DOHH2 (cell line): Measurements from ENCODE around the gene ADAM19.

ENCODE experiments used
- H3F3A ChIP-seq: fragments of 200-600 bp; sonication (generic), shearing (Covaris generic); 2 replicates; pipeline ENCODE4 v1.6.0; 2016; ENCODE audit warnings: antibody characterized with exemption, mild to moderate bottlenecking; ENCODE audit not compliant: control insufficient read depth, insufficient read depth
- H3K27ac ChIP-seq: fragments of 200-600 bp; sonication (generic); 2 replicates; pipeline ENCODE4 v1.5.1; 2014; ENCODE audit warnings: low read depth, mild to moderate bottlenecking, low read length, moderate library complexity
- H3K27me3 ChIP-seq: fragments of 200-600 bp; sonication (generic); 2 replicates; pipeline ENCODE4 v1.6.1; 2014; ENCODE audit warnings: mild to moderate bottlenecking, low read length, mixed read lengths; ENCODE audit not compliant: control insufficient read depth
- H3K36me3 ChIP-seq: fragments of 200-600 bp; sonication (generic); 2 replicates; pipeline ENCODE4 v1.6.1; 2014; ENCODE audit warnings: mild to moderate bottlenecking, low read length, moderate library complexity, mixed read lengths; ENCODE audit not compliant: control insufficient read depth
- H3K4me1 ChIP-seq: fragments of 200-600 bp; sonication (generic); 2 replicates; pipeline ENCODE4 v1.6.1; 2014; ENCODE audit warnings: mild to moderate bottlenecking, low read length, mixed read lengths; ENCODE audit not compliant: control insufficient read depth
- H3K4me2 ChIP-seq: fragments of 200-600 bp; sonication (generic); 2 replicates; pipeline ENCODE4 v1.6.0; 2014; ENCODE audit warnings: mild to moderate bottlenecking, low read length, moderate library complexity
- H3K4me3 ChIP-seq: fragments of 200-600 bp; sonication (generic); 2 replicates; pipeline ENCODE4 v1.5.1; 2014; ENCODE audit warnings: mild to moderate bottlenecking, low read length, mixed read lengths
- H3K79me2 ChIP-seq: fragments of 200-600 bp; sonication (generic); 2 replicates; pipeline ENCODE4 v1.6.1; 2014; ENCODE audit warnings: mild to moderate bottlenecking, low read length, mixed read lengths; ENCODE audit not compliant: control insufficient read depth
- H3K9me2 ChIP-seq: fragments of 200-600 bp; sonication (generic); replicated peaks from 2 replicates; pipeline ENCODE4 v1.6.1; 2014; ENCODE audit warnings: mild to moderate bottlenecking, low read length, mixed read lengths; ENCODE audit not compliant: control insufficient read depth
- H3K9me3 ChIP-seq: fragments of 200-600 bp; sonication (generic); 2 replicates; pipeline ENCODE4 v1.6.1; 2014; ENCODE audit warnings: antibody characterized with exemption, low read length, mixed read lengths; ENCODE audit not compliant: control insufficient read depth, insufficient read depth
- H4K20me1 ChIP-seq: fragments of 200-600 bp; sonication (generic); 2 replicates; pipeline ENCODE4 v1.6.0; 2014; ENCODE audit warnings: low read depth, mild to moderate bottlenecking, antibody characterized with exemption, low read length, moderate library complexity; ENCODE audit not compliant: control insufficient read depth, insufficient read depth
- EZH2phosphoT487 ChIP-seq: fragments of 200-600 bp; sonication (generic); IDR thresholded peaks from 2 replicates; pipeline ENCODE4 v1.6.1; 2017; ENCODE audit warnings: borderline replicate concordance, mild to moderate bottlenecking, antibody characterized with exemption, low read length, moderate library complexity, mixed read lengths
- TF ChIP-seq, protein P1 (sequence below): fragments of 200-600 bp; sonication (generic); IDR thresholded peaks from one replicate; pipeline ENCODE4 v1.5.1; 2014; ENCODE audit warnings: antibody characterized with exemption, mild to moderate bottlenecking, low read depth, low read length; ENCODE audit not compliant: poor library complexity, severe bottlenecking

Gene ADAM19

GRCh38 chr5:157558681-157559080, 16.9 kb downstream of the ADAM19 start:
- H3K36me3 ChIP-seq = peaks cover 93% of the 10 kb centered on the region
- peaks cover 23% of the 10 kb centered on the region for H4K20me1 ChIP-seq
- H3K9me3 ChIP-seq = no peaks in the 10 kb centered on the region
- peaks cover 18% of the 10 kb centered on the region for H3F3A ChIP-seq
- no peak for TF ChIP-seq EZH2phosphoT487
- TF ChIP-seq, protein P1, sequence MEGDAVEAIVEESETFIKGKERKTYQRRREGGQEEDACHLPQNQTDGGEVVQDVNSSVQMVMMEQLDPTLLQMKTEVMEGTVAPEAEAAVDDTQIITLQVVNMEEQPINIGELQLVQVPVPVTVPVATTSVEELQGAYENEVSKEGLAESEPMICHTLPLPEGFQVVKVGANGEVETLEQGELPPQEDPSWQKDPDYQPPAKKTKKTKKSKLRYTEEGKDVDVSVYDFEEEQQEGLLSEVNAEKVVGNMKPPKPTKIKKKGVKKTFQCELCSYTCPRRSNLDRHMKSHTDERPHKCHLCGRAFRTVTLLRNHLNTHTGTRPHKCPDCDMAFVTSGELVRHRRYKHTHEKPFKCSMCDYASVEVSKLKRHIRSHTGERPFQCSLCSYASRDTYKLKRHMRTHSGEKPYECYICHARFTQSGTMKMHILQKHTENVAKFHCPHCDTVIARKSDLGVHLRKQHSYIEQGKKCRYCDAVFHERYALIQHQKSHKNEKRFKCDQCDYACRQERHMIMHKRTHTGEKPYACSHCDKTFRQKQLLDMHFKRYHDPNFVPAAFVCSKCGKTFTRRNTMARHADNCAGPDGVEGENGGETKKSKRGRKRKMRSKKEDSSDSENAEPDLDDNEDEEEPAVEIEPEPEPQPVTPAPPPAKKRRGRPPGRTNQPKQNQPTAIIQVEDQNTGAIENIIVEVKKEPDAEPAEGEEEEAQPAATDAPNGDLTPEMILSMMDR = no peak
- H3K4me1 ChIP-seq = peaks cover 92% of the 10 kb centered on the region
- H3K27me3 ChIP-seq = no peaks in the 10 kb centered on the region
- no peak overlapping the region for H3K27ac ChIP-seq
- H3K9me2 ChIP-seq = no peaks in the 10 kb centered on the region
- no peak overlapping the region for H3K4me3 ChIP-seq
- H3K4me2 ChIP-seq = no peak overlapping the region
- H3K79me2 ChIP-seq = peaks cover 96% of the 10 kb centered on the region

- Histone ChIP-seq H3K36me3 (peaks cover 92% of the 10 kb centered on the region), H3K9me3 (no peaks in the 10 kb centered on the region), H3K79me2 (peaks cover 96% of the 10 kb centered on the region), H3F3A (peaks cover 18% of the 10 kb centered on the region), H3K4me1 (peaks cover 87% of the 10 kb centered on the region), H3K27me3 (no peaks in the 10 kb centered on the region), H3K4me2 (no peak overlapping the region), H4K20me1 (peaks cover 23% of the 10 kb centered on the region), H3K27ac (no peak overlapping the region), H3K4me3 (no peak overlapping the region), H3K9me2 (no peaks in the 10 kb centered on the region)
- no peak for TF ChIP-seq EZH2phosphoT487
- TF ChIP-seq, protein P1 = no peak
Measured at GRCh38 chr5:157558041-157558595, 17.5 kb downstream of the ADAM19 start.

DNA sequence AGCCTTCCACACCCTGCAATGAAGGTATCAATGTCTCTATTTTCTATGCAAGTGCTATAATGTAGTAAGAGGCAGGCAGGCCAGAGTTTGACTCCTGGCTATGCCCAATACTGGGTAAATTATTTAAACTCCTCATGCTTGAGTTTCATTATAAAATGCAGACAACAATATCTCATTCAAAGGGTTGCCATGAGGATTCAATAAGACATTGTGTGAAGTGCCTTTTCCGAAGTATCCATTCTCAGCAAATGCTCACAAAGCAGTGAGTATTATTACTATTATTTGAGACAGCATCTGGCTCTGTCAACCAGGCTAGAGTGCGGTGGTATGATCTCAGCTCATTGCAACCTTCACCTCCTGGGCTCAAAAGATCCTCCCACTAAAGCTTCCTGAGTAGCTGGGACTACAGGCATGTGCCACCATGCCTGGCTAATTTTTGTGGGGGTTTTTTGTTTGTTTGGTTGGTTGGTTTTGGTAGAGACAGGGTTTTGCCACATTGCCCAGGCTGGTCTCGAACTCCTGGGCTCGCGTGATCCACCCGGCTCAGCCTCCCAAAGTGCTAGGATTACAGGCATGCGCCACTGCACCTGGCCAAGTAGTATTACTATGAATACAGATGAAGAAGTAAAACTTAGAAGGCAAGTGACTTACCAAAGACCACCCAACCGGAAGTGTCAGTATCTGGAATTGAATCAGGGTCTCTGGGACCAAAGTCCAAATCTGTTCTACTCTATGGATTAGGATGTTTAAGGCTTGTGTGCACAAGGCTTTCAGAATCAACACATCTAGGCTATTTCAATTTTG, 18.8 kb downstream of the ADAM19 start:
- Histone ChIP-seq H3K9me2 (no peaks in the 10 kb centered on the region), H3F3A (peaks cover 16% of the 10 kb centered on the region), H3K4me3 (no peak overlapping the region), H3K36me3 (peaks cover 90% of the 10 kb centered on the region), H3K27me3 (no peaks in the 10 kb centered on the region), H3K4me2 (no peak overlapping the region), H4K20me1 (peaks cover 23% of the 10 kb centered on the region), H3K27ac (no peak overlapping the region), H3K79me2 (peaks cover 96% of the 10 kb centered on the region), H3K4me1 (peaks cover 83% of the 10 kb centered on the region), H3K9me3 (no peaks in the 10 kb centered on the region)
- TF ChIP-seq, protein P1 = no peak
- TF ChIP-seq EZH2phosphoT487 = no peak
